HEK293 (cell line): Measurements from ENCODE around the gene PLXNA3.

Experiments used
- FEZF1 ChIP-seq: fragments of 450-650 bp; formaldehyde crosslinking; IDR thresholded peaks from 2 replicates; pipeline ENCODE4 v1.5.1; 2016; ENCODE audit warnings: missing biosample characterization, missing genetic modification characterization
- ZBTB11 ChIP-seq: fragments of 450-650 bp; formaldehyde crosslinking; conservative IDR thresholded peaks from 2 replicates; pipeline ENCODE4 v1.5.1; 2016; ENCODE audit warnings: low read depth, missing biosample characterization, missing genetic modification characterization
- ZBTB7A ChIP-seq: fragments of 450-650 bp; formaldehyde crosslinking; IDR thresholded peaks from 2 replicates; pipeline ENCODE4 v1.5.1; 2016; ENCODE audit warnings: low read depth, missing biosample characterization, missing genetic modification characterization
- ZNF10 ChIP-seq: fragments of 450-650 bp; formaldehyde crosslinking; IDR thresholded peaks from 2 replicates; pipeline ENCODE4 v1.5.1; 2017; ENCODE audit warnings: missing biosample characterization, missing genetic modification characterization
- ZNF175 ChIP-seq: fragments of 450-650 bp; formaldehyde crosslinking; IDR thresholded peaks from 2 replicates; pipeline ENCODE4 v1.5.1; 2016; ENCODE audit warnings: missing biosample characterization, missing genetic modification characterization
- ZNF2 ChIP-seq: fragments of 450-650 bp; formaldehyde crosslinking; IDR thresholded peaks from 2 replicates; pipeline ENCODE4 v1.5.1; 2016; ENCODE audit warnings: missing biosample characterization, missing genetic modification characterization
- ZNF24 ChIP-seq: fragments of 450-650 bp; formaldehyde crosslinking; IDR thresholded peaks from 2 replicates; pipeline ENCODE4 v1.5.1; 2016; ENCODE audit warnings: missing biosample characterization, missing genetic modification characterization
- ZNF266 ChIP-seq: fragments of 450-650 bp; formaldehyde crosslinking; IDR thresholded peaks from 2 replicates; pipeline ENCODE4 v1.5.1; 2016; ENCODE audit warnings: missing biosample characterization, missing genetic modification characterization, low read depth
- ZNF280C ChIP-seq: fragments of 450-650 bp; formaldehyde crosslinking; IDR thresholded peaks from 2 replicates; pipeline ENCODE4 v1.5.1; 2016; ENCODE audit warnings: missing biosample characterization, missing genetic modification characterization
- ZNF350 ChIP-seq: fragments of 450-650 bp; formaldehyde crosslinking; IDR thresholded peaks from 2 replicates; pipeline ENCODE4 v1.5.0; 2017; ENCODE audit warnings: missing biosample characterization, mild to moderate bottlenecking, missing genetic modification characterization
- ZNF362 ChIP-seq: fragments of 450-650 bp; formaldehyde crosslinking; IDR thresholded peaks from 2 replicates; pipeline ENCODE4 v1.5.1; 2016; ENCODE audit warnings: missing biosample characterization, missing genetic modification characterization
- ZNF416 ChIP-seq: fragments of 450-650 bp; formaldehyde crosslinking; IDR thresholded peaks from 2 replicates; pipeline ENCODE4 v1.5.1; 2016; ENCODE audit warnings: missing biosample characterization, missing genetic modification characterization
- ZNF48 ChIP-seq: fragments of 450-650 bp; formaldehyde crosslinking; IDR thresholded peaks from 2 replicates; pipeline ENCODE4 v1.5.1; 2016; ENCODE audit warnings: missing biosample characterization, missing genetic modification characterization
- ZNF518A ChIP-seq: fragments of 450-650 bp; formaldehyde crosslinking; conservative IDR thresholded peaks from 2 replicates; pipeline ENCODE4 v1.5.1; 2016; ENCODE audit warnings: low read depth, missing biosample characterization, missing genetic modification characterization
- ZNF548 ChIP-seq: fragments of 450-650 bp; formaldehyde crosslinking; IDR thresholded peaks from 2 replicates; pipeline ENCODE4 v1.5.1; 2016; ENCODE audit warnings: missing biosample characterization, missing genetic modification characterization
- ZNF621 ChIP-seq: fragments of 450-650 bp; formaldehyde crosslinking; IDR thresholded peaks from 2 replicates; pipeline ENCODE4 v1.5.1; 2017; ENCODE audit warnings: missing biosample characterization, missing genetic modification characterization
- ZNF626 ChIP-seq: fragments of 450-650 bp; sonication (Bioruptor Pico); formaldehyde crosslinking; IDR thresholded peaks from 2 replicates; pipeline ENCODE4 v1.5.1; 2018; ENCODE audit warnings: missing biosample characterization, missing genetic modification characterization, inconsistent platforms
- ZNF843 ChIP-seq: fragments of 450-650 bp; formaldehyde crosslinking; IDR thresholded peaks from 2 replicates; pipeline ENCODE4 v1.5.1; 2016; ENCODE audit warnings: missing biosample characterization, missing genetic modification characterization
- TF ChIP-seq, protein P1 (sequence below): fragments of 450-650 bp; IDR thresholded peaks from 2 replicates; pipeline ENCODE4 v1.5.1; 2018; ENCODE audit warnings: missing biosample characterization, missing genetic modification characterization
- TF ChIP-seq, protein P2 (sequence below): fragments of 450-650 bp; formaldehyde crosslinking; IDR thresholded peaks from 2 replicates; pipeline ENCODE4 v1.5.1; 2016; ENCODE audit warnings: missing biosample characterization, missing genetic modification characterization

PLXNA3 gene

DNA sequence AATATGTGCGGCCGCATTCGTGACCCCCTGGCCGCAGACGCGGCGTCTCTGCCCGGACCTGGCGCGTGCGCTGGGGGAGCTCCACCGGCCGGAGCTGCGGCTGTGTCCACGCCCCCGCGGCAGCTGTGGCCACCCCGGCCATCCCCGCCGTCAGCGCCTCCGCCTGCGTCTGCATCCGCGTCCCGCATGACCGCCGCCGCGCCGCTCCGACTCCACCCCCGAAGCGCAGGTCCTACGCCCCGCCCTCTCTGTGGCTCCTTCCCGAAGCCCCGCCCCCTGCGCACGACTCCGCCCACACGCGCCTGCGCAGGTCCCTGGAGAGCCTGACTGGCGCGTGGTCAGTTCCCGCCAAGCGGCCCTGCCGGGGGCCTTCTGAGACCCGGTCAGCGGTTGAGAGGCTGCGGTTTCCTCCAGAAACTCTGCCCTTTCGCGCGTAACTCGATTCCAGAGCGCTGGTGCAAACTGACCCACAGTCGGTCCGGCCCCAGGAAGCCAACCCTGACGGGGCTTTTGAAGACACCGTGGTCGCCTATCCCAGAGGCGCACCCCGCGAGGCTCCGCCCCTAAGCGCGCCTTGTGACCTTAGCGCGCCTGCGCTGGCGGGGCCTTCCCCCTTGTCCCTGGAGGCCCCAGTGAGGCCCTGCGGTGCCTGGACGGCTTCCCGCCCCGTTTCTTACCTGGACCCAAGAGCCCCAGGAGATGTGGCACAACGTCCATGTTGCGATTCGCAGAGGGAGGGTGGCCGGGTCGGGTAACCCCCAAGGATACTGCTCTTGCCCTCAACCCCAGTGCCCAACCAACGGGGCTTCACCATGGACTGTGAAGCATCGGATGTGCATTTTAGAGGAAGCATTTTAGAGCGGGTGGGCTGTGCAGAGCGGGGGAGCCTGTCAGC lies 20.9 kb downstream of the PLXNA3 start, which contains the start of gene LAGE3 (continued):
- TF ChIP-seq ZBTB11 (tag by site-specific recombination) (no peak), ZNF175 (tag by site-specific recombination) (no peak), ZNF24 (tag by site-specific recombination) (peak; percentile 20; the same call in 1 of the 2 replicates), ZNF48 (no peak), ZNF548 (tag by site-specific recombination) (no peak), ZNF621 (tag by site-specific recombination) (no peak), ZNF266 (tag by site-specific recombination) (no peak), ZNF626 (tag by site-specific recombination) (no peak), FEZF1 (tag by site-specific recombination) (peak; percentile 35), ZNF280C (tag by site-specific recombination) (no peak), ZNF362 (no peak), ZNF10 (tag by site-specific recombination) (no peak), ZNF416 (tag by site-specific recombination) (no peak), ZNF350 (tag by site-specific recombination) (no peak), ZNF2 (tag by site-specific recombination) (peak; percentile 56; the same call in 1 of the 2 replicates), ZNF843 (tag by site-specific recombination) (no peak), ZNF518A (tag by site-specific recombination) (no peak), ZBTB7A (tag by site-specific recombination) (no peak; the same call in 1 of the 2 replicates)
- TF ChIP-seq, protein P1, sequence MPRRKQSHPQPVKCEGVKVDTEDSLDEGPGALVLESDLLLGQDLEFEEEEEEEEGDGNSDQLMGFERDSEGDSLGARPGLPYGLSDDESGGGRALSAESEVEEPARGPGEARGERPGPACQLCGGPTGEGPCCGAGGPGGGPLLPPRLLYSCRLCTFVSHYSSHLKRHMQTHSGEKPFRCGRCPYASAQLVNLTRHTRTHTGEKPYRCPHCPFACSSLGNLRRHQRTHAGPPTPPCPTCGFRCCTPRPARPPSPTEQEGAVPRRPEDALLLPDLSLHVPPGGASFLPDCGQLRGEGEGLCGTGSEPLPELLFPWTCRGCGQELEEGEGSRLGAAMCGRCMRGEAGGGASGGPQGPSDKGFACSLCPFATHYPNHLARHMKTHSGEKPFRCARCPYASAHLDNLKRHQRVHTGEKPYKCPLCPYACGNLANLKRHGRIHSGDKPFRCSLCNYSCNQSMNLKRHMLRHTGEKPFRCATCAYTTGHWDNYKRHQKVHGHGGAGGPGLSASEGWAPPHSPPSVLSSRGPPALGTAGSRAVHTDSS (tag by site-specific recombination) = no peak
- TF ChIP-seq, protein P2, sequence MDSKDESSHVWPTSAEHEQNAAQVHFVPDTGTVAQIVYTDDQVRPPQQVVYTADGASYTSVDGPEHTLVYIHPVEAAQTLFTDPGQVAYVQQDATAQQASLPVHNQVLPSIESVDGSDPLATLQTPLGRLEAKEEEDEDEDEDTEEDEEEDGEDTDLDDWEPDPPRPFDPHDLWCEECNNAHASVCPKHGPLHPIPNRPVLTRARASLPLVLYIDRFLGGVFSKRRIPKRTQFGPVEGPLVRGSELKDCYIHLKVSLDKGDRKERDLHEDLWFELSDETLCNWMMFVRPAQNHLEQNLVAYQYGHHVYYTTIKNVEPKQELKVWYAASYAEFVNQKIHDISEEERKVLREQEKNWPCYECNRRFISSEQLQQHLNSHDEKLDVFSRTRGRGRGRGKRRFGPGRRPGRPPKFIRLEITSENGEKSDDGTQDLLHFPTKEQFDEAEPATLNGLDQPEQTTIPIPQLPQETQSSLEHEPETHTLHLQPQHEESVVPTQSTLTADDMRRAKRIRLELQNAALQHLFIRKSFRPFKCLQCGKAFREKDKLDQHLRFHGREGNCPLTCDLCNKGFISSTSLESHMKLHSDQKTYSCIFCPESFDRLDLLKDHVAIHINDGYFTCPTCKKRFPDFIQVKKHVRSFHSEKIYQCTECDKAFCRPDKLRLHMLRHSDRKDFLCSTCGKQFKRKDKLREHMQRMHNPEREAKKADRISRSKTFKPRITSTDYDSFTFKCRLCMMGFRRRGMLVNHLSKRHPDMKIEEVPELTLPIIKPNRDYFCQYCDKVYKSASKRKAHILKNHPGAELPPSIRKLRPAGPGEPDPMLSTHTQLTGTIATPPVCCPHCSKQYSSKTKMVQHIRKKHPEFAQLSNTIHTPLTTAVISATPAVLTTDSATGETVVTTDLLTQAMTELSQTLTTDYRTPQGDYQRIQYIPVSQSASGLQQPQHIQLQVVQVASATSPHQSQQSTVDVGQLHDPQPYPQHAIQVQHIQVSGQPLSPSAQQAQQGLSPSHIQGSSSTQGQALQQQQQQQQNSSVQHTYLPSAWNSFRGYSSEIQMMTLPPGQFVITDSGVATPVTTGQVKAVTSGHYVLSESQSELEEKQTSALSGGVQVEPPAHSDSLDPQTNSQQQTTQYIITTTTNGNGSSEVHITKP (tag by site-specific recombination) = peak; percentile 24; the same call in 1 of the 2 replicates
